Measurements from ENCODE around the gene TEAD3.
A peak's percentile ranks its signal among the peaks of the same experiment; 100 is the strongest.

Gene TEAD3

DNA sequence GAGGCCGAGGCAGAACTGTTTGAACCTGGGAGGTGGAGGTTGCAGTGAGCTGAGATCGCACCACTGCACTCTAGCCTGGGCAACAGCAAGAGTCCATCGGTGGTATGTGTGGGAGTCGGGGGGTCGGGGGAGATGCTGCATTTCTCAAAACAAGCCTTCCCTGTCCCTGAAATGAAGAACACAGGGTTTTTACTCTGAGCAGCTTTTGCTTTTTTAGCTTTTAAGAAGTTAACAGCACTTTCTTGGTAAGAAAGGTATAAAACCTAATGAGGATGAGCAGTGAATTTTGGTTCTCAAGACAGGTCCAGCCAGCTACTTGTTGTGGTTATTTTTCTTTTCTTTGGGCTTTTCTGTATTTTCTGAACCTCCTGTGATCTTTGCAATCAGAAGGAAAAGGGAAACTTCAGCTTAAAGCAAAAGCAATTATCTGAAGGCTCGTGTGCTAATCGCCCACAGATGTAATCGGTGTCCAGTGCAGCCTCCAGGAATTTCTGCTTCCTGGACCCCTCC lies 25.0 kb downstream of the TEAD3 start:
- TF ChIP-seq CTCF (IDR thresholded peaks at IDR 0.05; ENCODE audit: poor library complexity, severe bottlenecking): no peak
- DNase-seq (ENCODE audit: low spot score) (no peak), ATAC-seq (ENCODE audit: low read depth) (no peak)
- H3K36me3 ChIP-seq (ENCODE audit: low read depth): peaks cover 78% of the 10 kb centered on the region
- H3K27ac ChIP-seq (ENCODE audit: poor library complexity, severe bottlenecking): peak overlapping the region; percentile 91
- H3K4me1 ChIP-seq (ENCODE audit: insufficient read depth, poor library complexity, severe bottlenecking): peaks cover 14% of the 10 kb centered on the region
- no peaks in the 10 kb centered on the region for H3K27me3 ChIP-seq (ENCODE audit: insufficient read depth, poor library complexity, severe bottlenecking)
- no peak overlapping the region for H3K4me3 ChIP-seq (ENCODE audit: severe bottlenecking)
- no peaks in the 10 kb centered on the region for H3K9me3 ChIP-seq (ENCODE audit: severe bottlenecking)

- peak overlapping the region; percentile 91 for H3K27ac ChIP-seq (ENCODE audit: poor library complexity, severe bottlenecking)
- H3K9me3 ChIP-seq (ENCODE audit: severe bottlenecking): no peaks in the 10 kb centered on the region
- peak overlapping the region; percentile 98 for H3K4me3 ChIP-seq (ENCODE audit: severe bottlenecking)
- H3K36me3 ChIP-seq (ENCODE audit: low read depth): peaks cover 85% of the 10 kb centered on the region
- H3K4me1 ChIP-seq (ENCODE audit: insufficient read depth, poor library complexity, severe bottlenecking): peaks cover 14% of the 10 kb centered on the region
- ATAC-seq (ENCODE audit: low read depth) (no peak), DNase-seq (ENCODE audit: low spot score) (no peak)
- TF ChIP-seq CTCF (IDR thresholded peaks at IDR 0.05; ENCODE audit: poor library complexity, severe bottlenecking): no peak
- H3K27me3 ChIP-seq (ENCODE audit: insufficient read depth, poor library complexity, severe bottlenecking): no peaks in the 10 kb centered on the region
These were observed 26.2 kb downstream of the TEAD3 start for GRCh38 chr6:35470663-35471120.

GRCh38 chr6:35469751-35470662 lies 26.9 kb downstream of the TEAD3 start:
- H3K9me3 ChIP-seq (ENCODE audit: severe bottlenecking): no peaks in the 10 kb centered on the region
- TF ChIP-seq CTCF (IDR thresholded peaks at IDR 0.05; ENCODE audit: poor library complexity, severe bottlenecking): no peak
- peak overlapping the region; percentile 98 for H3K4me3 ChIP-seq (ENCODE audit: severe bottlenecking)
- ATAC-seq (ENCODE audit: low read depth): no peak
- H3K4me1 ChIP-seq (ENCODE audit: insufficient read depth, poor library complexity, severe bottlenecking): peaks cover 14% of the 10 kb centered on the region
- no peak for DNase-seq (ENCODE audit: low spot score)
- peak overlapping the region; percentile 91 for H3K27ac ChIP-seq (ENCODE audit: poor library complexity, severe bottlenecking)
- peaks cover 87% of the 10 kb centered on the region for H3K36me3 ChIP-seq (ENCODE audit: low read depth)
- no peaks in the 10 kb centered on the region for H3K27me3 ChIP-seq (ENCODE audit: insufficient read depth, poor library complexity, severe bottlenecking)

DNA sequence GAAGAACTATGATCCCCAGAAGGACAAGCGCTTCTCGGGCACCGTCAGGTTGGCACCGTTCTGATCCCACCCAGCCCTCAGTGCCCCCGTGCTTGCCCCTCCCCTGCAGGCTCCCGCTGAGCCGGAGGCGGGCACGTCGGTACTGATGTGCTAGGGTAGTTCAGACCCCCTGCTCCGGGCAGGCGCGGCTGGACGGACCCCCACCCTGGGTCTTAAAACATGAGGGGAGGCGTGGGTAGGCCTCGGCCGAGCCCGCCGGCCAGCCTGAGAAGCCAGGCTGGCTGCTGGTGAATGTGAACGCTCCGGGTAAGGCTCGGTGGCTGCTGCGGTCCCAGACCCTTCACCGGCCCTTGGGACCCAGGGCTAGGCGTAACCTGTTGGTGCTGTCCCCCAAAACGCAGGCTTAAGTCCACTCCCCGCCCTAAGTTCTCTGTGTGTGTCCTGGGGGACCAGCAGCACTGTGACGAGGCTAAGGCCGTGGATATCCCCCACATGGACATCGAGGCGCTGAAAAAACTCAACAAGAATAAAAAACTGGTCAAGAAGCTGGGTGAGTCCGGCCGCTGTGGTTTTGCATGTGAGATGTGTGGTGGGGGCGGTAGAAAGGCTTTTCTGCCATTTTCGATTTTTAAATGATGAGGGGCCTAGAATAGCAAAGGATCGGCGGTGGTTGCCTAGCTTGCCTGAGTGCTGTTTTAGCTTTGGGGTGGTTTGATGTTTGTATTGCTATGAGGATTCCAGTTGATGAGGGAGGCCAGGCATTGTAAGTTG lies 27.7 kb downstream of the TEAD3 start:
- Histone ChIP-seq H3K27ac (ENCODE audit: poor library complexity, severe bottlenecking) (peak overlapping the region; percentile 91), H3K9me3 (ENCODE audit: severe bottlenecking) (no peaks in the 10 kb centered on the region), H3K4me1 (ENCODE audit: insufficient read depth, poor library complexity, severe bottlenecking) (peaks cover 14% of the 10 kb centered on the region), H3K27me3 (ENCODE audit: insufficient read depth, poor library complexity, severe bottlenecking) (no peaks in the 10 kb centered on the region), H3K36me3 (ENCODE audit: low read depth) (peaks cover 80% of the 10 kb centered on the region), H3K4me3 (ENCODE audit: severe bottlenecking) (peak overlapping the region; percentile 98)
- DNase-seq (ENCODE audit: low spot score) (no peak), ATAC-seq (ENCODE audit: low read depth) (no peak)
- no peak for TF ChIP-seq CTCF (IDR thresholded peaks at IDR 0.05; ENCODE audit: poor library complexity, severe bottlenecking)
